DND-41 (cell line): ENCODE results near the gene DDX5.

Experiments used
- ATAC-seq: fragments of 200-7000 bp; cut with Tn5 transposase; 3 replicates; pipeline ENCODE4 v1.9.1; 2021; ENCODE audit warnings: low read depth; ENCODE audit not compliant: insufficient read depth
- DNase-seq: peaks from one replicate; pipeline ENCODE4 v3.0.0-alpha.2; 2020
- H2AFZ ChIP-seq: 2 replicates; pipeline ENCODE4 v1.6.0; 2012; ENCODE audit warnings: low read depth, low read length
- H3K27ac ChIP-seq: 2 replicates; pipeline ENCODE4 v1.5.1; 2012; ENCODE audit warnings: low read length, inconsistent platforms
- H3K27me3 ChIP-seq: fragments of 200-600 bp; sonication (generic); 2 replicates; pipeline ENCODE4 v1.6.0; 2012; ENCODE audit warnings: low read length, mild to moderate bottlenecking, inconsistent platforms; ENCODE audit not compliant: insufficient read depth, poor library complexity
- H3K36me3 ChIP-seq: 2 replicates; pipeline ENCODE4 v1.5.1; 2012; ENCODE audit warnings: low read length, inconsistent platforms; ENCODE audit not compliant: insufficient read depth
- H3K4me1 ChIP-seq: 2 replicates; pipeline ENCODE4 v1.5.1; 2012; ENCODE audit warnings: mild to moderate bottlenecking, low read length; ENCODE audit not compliant: insufficient read depth
- H3K4me2 ChIP-seq: 2 replicates; pipeline ENCODE4 v1.6.0; 2012; ENCODE audit warnings: mild to moderate bottlenecking, moderate library complexity, low read length, inconsistent platforms; ENCODE audit not compliant: insufficient read depth
- H3K4me3 ChIP-seq, 2 experiments: fragments of 200-600 bp in 1 of 2; shearing (Covaris generic) in 1 of 2; 2 replicates each; pipeline ENCODE4 v1.5.1; 2012 to 2016; ENCODE audit warnings: inconsistent platforms in 2 of 2, low read length in 2 of 2, mild to moderate bottlenecking in 2 of 2, low read depth in 1 of 2, moderate library complexity in 1 of 2
- H3K79me2 ChIP-seq: 2 replicates; pipeline ENCODE4 v1.6.0; 2012; ENCODE audit warnings: low read length, inconsistent platforms; ENCODE audit not compliant: insufficient read depth
- H3K9ac ChIP-seq: 2 replicates; pipeline ENCODE4 v1.6.0; 2012; ENCODE audit warnings: low read depth, mild to moderate bottlenecking, inconsistent platforms, low read length, moderate library complexity
- H3K9me3 ChIP-seq: 2 replicates; pipeline ENCODE4 v1.5.1; 2012; ENCODE audit warnings: low read length, moderate library complexity, mild to moderate bottlenecking, inconsistent platforms; ENCODE audit not compliant: insufficient read depth, severe bottlenecking
- H4K20me1 ChIP-seq: 2 replicates; pipeline ENCODE4 v1.6.0; 2012; ENCODE audit warnings: low read length; ENCODE audit not compliant: insufficient read depth
- EZH2 ChIP-seq: IDR thresholded peaks from 3 replicates; pipeline ENCODE4 v1.6.1; 2012; ENCODE audit warnings: borderline replicate concordance, low read depth, mild to moderate bottlenecking, moderate library complexity, low read length, inconsistent platforms; ENCODE audit not compliant: severe bottlenecking
- TF ChIP-seq, protein P1 (sequence below): IDR thresholded peaks from 2 replicates; pipeline ENCODE4 v1.5.1; 2012; ENCODE audit warnings: borderline replicate concordance, low read length, moderate library complexity, mild to moderate bottlenecking; ENCODE audit not compliant: poor library complexity, severe bottlenecking; ENCODE audit errors: extremely low read depth

Gene DDX5

DNA sequence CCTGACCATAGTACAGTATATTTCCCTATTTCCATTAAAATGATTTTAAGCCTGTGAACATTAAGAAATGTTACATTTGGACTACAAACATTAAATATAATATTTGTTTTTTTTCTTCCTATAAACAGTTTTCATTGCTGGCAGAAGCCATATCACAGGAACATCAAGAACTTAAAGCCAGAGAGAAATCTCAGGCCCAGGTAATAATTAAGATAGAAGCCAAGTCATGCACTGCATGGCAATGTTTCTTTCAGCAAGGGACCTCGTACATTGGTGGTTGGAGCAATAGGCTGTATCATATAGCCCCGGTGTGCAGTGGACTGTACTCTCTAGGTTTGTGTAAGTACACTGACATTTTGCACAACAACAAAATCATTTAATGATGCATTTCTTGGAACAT, 30.8 kb upstream of the DDX5 start:
- H3K27me3 ChIP-seq: no peaks in the 10 kb centered on the region
- ATAC-seq (no peak), DNase-seq (no peak)
- peaks cover 88% of the 10 kb centered on the region for H3K36me3 ChIP-seq
- no peaks in the 10 kb centered on the region for H3K4me1 ChIP-seq
- no peak overlapping the region for H3K27ac ChIP-seq
- H3K9ac ChIP-seq: no peak overlapping the region
- no peak overlapping the region for H3K4me3 ChIP-seq
- no peak for TF ChIP-seq EZH2
- H3K9me3 ChIP-seq: no peaks in the 10 kb centered on the region
- H3K4me2 ChIP-seq: no peak overlapping the region
- H3K79me2 ChIP-seq: no peaks in the 10 kb centered on the region
- H4K20me1 ChIP-seq: no peaks in the 10 kb centered on the region
- H2AFZ ChIP-seq: no peak overlapping the region

DNA sequence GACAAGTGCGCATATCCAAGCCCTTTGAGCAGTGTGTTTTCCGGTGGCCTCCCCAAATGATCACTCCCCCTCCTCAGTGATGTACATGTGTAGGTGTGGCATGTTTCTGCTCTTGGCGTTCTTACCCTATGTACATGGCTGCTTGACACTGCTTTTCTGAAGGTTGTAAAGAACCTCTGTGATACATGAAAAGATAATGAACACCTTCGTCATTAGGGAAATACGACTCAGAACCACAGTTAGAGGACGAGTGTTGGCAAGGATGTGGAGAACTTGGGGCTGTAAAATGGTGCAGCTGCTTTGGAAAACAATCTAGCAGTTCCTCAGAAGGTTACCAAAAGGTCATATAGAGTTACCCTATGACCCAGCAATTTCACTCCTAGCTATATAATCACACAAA, 29.3 kb upstream of the DDX5 start:
- Histone ChIP-seq H3K4me2 (no peak overlapping the region), H3K27me3 (no peaks in the 10 kb centered on the region), H4K20me1 (no peaks in the 10 kb centered on the region), H3K79me2 (no peaks in the 10 kb centered on the region), H3K36me3 (peaks cover 93% of the 10 kb centered on the region), H2AFZ (no peak overlapping the region), H3K4me3 (no peak overlapping the region), H3K9ac (no peak overlapping the region), H3K4me1 (no peaks in the 10 kb centered on the region), H3K9me3 (no peaks in the 10 kb centered on the region), H3K27ac (no peak overlapping the region)
- DNase-seq: no peak
- TF ChIP-seq, protein P1, sequence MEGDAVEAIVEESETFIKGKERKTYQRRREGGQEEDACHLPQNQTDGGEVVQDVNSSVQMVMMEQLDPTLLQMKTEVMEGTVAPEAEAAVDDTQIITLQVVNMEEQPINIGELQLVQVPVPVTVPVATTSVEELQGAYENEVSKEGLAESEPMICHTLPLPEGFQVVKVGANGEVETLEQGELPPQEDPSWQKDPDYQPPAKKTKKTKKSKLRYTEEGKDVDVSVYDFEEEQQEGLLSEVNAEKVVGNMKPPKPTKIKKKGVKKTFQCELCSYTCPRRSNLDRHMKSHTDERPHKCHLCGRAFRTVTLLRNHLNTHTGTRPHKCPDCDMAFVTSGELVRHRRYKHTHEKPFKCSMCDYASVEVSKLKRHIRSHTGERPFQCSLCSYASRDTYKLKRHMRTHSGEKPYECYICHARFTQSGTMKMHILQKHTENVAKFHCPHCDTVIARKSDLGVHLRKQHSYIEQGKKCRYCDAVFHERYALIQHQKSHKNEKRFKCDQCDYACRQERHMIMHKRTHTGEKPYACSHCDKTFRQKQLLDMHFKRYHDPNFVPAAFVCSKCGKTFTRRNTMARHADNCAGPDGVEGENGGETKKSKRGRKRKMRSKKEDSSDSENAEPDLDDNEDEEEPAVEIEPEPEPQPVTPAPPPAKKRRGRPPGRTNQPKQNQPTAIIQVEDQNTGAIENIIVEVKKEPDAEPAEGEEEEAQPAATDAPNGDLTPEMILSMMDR: no peak
- no peak for TF ChIP-seq EZH2
- no peak for ATAC-seq

DNA sequence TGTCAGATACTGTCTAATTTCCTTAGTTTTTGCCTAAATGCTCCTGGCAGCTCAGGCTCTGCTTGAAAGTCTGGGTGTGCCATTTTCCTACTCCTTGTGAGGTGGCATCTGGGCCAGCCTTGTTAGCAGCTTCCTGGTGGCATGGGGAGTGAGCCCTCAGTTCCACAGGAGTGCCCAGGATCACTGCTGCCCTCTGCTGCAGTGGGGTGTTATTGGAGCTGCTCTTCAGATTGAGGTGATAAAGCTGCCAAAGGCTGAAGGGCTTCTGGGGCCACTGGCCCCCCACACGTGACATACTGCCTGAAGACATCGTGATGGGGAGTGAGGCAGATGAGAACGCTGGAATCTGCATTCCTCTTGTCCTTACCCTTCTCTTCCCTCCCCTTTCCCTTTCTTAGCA, 28.1 kb upstream of the DDX5 start:
- Histone ChIP-seq H3K27me3 (no peaks in the 10 kb centered on the region), H3K9ac (no peak overlapping the region), H2AFZ (no peak overlapping the region), H3K79me2 (no peaks in the 10 kb centered on the region), H3K36me3 (peaks cover 97% of the 10 kb centered on the region), H4K20me1 (no peaks in the 10 kb centered on the region), H3K4me2 (no peak overlapping the region), H3K9me3 (no peaks in the 10 kb centered on the region), H3K4me3 (no peak overlapping the region), H3K27ac (no peak overlapping the region), H3K4me1 (no peaks in the 10 kb centered on the region)
- DNase-seq (no peak), ATAC-seq (peak; percentile 46; the same call in 2 of the 3 replicates)
- no peak for TF ChIP-seq EZH2
- TF ChIP-seq, protein P1: peak; percentile 28

DNA sequence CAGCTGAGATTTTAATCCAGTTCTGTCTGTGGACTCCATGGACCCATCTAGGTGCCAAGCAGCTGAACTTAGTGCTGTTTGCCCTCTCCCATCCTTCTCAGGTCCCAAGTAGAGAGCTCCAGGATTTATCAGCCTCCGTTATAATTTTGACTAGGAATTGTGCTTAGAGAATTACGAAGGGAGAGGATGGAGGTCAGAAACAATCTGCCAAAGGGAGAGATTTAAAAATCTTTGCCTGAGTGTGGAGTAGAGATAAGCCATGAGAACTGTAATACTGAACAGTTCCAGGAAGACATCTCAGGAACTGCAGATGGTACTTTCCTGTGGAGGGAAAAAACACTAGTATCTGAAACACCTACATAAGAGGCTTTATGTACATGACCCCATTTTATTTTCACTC, 27.7 kb upstream of the DDX5 start:
- Histone ChIP-seq H3K36me3 (peaks cover 99% of the 10 kb centered on the region), H3K9ac (no peak overlapping the region), H3K79me2 (no peaks in the 10 kb centered on the region), H3K4me2 (no peak overlapping the region), H4K20me1 (no peaks in the 10 kb centered on the region), H3K4me3 (no peak overlapping the region), H2AFZ (no peak overlapping the region), H3K4me1 (no peaks in the 10 kb centered on the region), H3K9me3 (no peaks in the 10 kb centered on the region), H3K27ac (no peak overlapping the region), H3K27me3 (no peaks in the 10 kb centered on the region)
- no peak for DNase-seq
- ATAC-seq: 0 out of 3 replicates have a peak, but pooled peaks have one; percentile 10
- no peak for TF ChIP-seq EZH2
- TF ChIP-seq, protein P1: no peak
